GM12872 (cell line): Measurements from ENCODE around the gene PRR20A.
"Not testable (repeated sequence)": the region's sequence is repeated elsewhere in the genome, so short reads cannot be mapped to it uniquely, and the experiment has no call there.

ENCODE experiments used
- CTCF ChIP-seq: IDR thresholded peaks from 3 replicates; pipeline ENCODE4 v1.5.1; 2011; ENCODE audit warnings: low read depth, mild to moderate bottlenecking, low read length, moderate library complexity; ENCODE audit not compliant: insufficient read depth

The PRR20A gene

GRCh38 chr13:57147188-57147587 lies 6.5 kb downstream of the PRR20A start, which contains the start of gene PRR20B:
Gene PRR20B, plus strand, starts transcription at chr13:57147488. Its CDS starts 387 bp downstream, at chr13:57147875.
- TF ChIP-seq CTCF: not testable (repeated sequence)

GRCh38 chr13:57153761-57154160 lies 13.0 kb downstream of the PRR20A start, which contains the start of gene PRR20C:
Gene PRR20C, plus strand, starts transcription at chr13:57154061. Its CDS starts 387 bp downstream, at chr13:57154448.
- TF ChIP-seq CTCF: not testable (repeated sequence)

GRCh38 chr13:57160332-57160731 lies 19.6 kb downstream of the PRR20A start, which contains the start of gene PRR20D:
Gene PRR20D, plus strand, starts transcription at chr13:57160632. Its CDS starts 387 bp downstream, at chr13:57161019.
- not testable (repeated sequence) for TF ChIP-seq CTCF

GRCh38 chr13:57166897-57167296 lies 26.2 kb downstream of the PRR20A start, which contains the start of gene PRR20E:
Gene PRR20E, plus strand, starts transcription at chr13:57167197. Its CDS starts 387 bp downstream, at chr13:57167584.
- TF ChIP-seq CTCF: not testable (repeated sequence)

- no peak for TF ChIP-seq CTCF
These were observed 50.9 kb downstream of the PRR20A start for GRCh38 chr13:57191667-57192066.
